K562 (cell line): Measurements from ENCODE around the gene LTBR. TPM values are rescaled to one million over a fixed set of nuclear protein-coding genes. Genes with fewer than 3 reads are reported as not detected.

Source experiments
- ATAC-seq: fragments of 200-7000 bp; cut with Tn5 transposase; 3 replicates; pipeline ENCODE4 v1.9.1; 2020; ENCODE audit warnings: moderate library complexity
- BruUV-seq: library from RNA; stranded (reverse); fragments of 400-500 nt; replicated peaks from 2 replicates; lab custom pipeline; 2021; lab: Mats Ljungman, UMichigan
- CTCF ChIA-PET: fragments of 300-600 bp; formaldehyde crosslinking; extraction: SDS; loops from one replicate; lab custom pipeline; 2021; ENCODE audit warnings: low intra/inter-chr PET ratio; lab: Yijun Ruan, JAX
- POLR2A ChIA-PET: fragments of 300-600, 350-650 bp; sonication (Branson Sonifier 250); formaldehyde crosslinking; extraction: SDS; loops from one replicate; lab custom pipeline; 2021; ENCODE audit warnings: antibody characterized with exemption, inconsistent platforms; lab: Yijun Ruan, JAX
- DNase-seq, 4 experiments: peaks; one replicate each; pipeline versions ENCODE4 v3.0.0 to v3.0.0-alpha.2; 2011 to 2018; ENCODE audit warnings: low spot score in 3 of 4, mixed read lengths in 3 of 4; ENCODE audit errors: extremely low read depth in 1 of 4
- FAIRE-seq: peaks from 2 replicates; lab custom pipeline; 2011; peaks lifted over from hg19 to GRCh38; lab: Jason Lieb, UNC
- H2AFZ ChIP-seq: 2 replicates; pipeline ENCODE4 v1.6.0; 2011; ENCODE audit warnings: low read depth, low read length, control low read depth, inconsistent platforms
- H3K27ac ChIP-seq: fragments of 200-600 bp; 3 replicates; pipeline ENCODE4 v1.8.0; 2011; ENCODE audit warnings: low read depth, mild to moderate bottlenecking, control low read depth, inconsistent platforms, low read length, moderate library complexity, mixed read lengths; ENCODE audit errors: extremely low read depth
- H3K27me3 ChIP-seq, 2 experiments: fragments of 300-600 bp in 1 of 2; 2 replicates in 1 of 2; 3 replicates in 1 of 2; pipeline versions ENCODE4 v1.6.0 to v1.8.0; 2011; ENCODE audit warnings: inconsistent platforms in 2 of 2, low read length in 2 of 2, mild to moderate bottlenecking in 1 of 2, mixed read lengths in 1 of 2, moderate library complexity in 1 of 2; ENCODE audit not compliant: control insufficient read depth in 2 of 2, insufficient read depth in 2 of 2
- H3K36me3 ChIP-seq: fragments of 300-600 bp; 3 replicates; pipeline ENCODE4 v1.8.0; 2011; ENCODE audit warnings: mild to moderate bottlenecking, low read length, inconsistent platforms; ENCODE audit not compliant: control insufficient read depth, insufficient read depth
- H3K4me1 ChIP-seq, 2 experiments: fragments of 200-600 bp in 1 of 2; replicated peaks in 1 of 2; 2 replicates in 1 of 2; 3 replicates in 1 of 2; pipeline versions ENCODE4 v1.5.1 to v1.8.0; 2011; ENCODE audit warnings: inconsistent platforms in 2 of 2, low read length in 2 of 2, mild to moderate bottlenecking in 1 of 2, mixed read lengths in 1 of 2, moderate library complexity in 1 of 2; ENCODE audit not compliant: control insufficient read depth in 2 of 2, insufficient read depth in 2 of 2
- H3K4me2 ChIP-seq: 2 replicates; pipeline ENCODE4 v1.6.1; 2011; ENCODE audit warnings: low read length, control low read depth, inconsistent platforms, mixed read lengths; ENCODE audit not compliant: insufficient read depth
- H3K4me3 ChIP-seq: fragments of 200-600 bp; sonication (generic), shearing (Covaris generic); 2 replicates; pipeline ENCODE4 v1.5.1; 2016; ENCODE audit warnings: control low read depth, inconsistent platforms
- H3K79me2 ChIP-seq: fragments of 200-600 bp; 3 replicates; pipeline ENCODE4 v1.8.0; 2011; ENCODE audit warnings: low read length, inconsistent platforms; ENCODE audit not compliant: control insufficient read depth, insufficient read depth
- H3K9ac ChIP-seq, 2 experiments: 2 replicates each; pipeline versions ENCODE4 v1.6.0 to v1.6.1; 2011; ENCODE audit warnings: low read depth in 2 of 2, low read length in 2 of 2, control low read depth in 1 of 2, inconsistent platforms in 1 of 2, mild to moderate bottlenecking in 1 of 2, mixed read lengths in 1 of 2; ENCODE audit not compliant: insufficient read depth in 1 of 2
- H3K9me1 ChIP-seq: one replicate; pipeline ENCODE4 v1.6.0; 2011; ENCODE audit warnings: inconsistent platforms, mild to moderate bottlenecking, low read length, moderate library complexity; ENCODE audit not compliant: control insufficient read depth, insufficient read depth
- H3K9me3 ChIP-seq: replicated peaks from 2 replicates; pipeline ENCODE4 v1.5.1; 2011; ENCODE audit warnings: low read depth, low read length, inconsistent platforms; ENCODE audit not compliant: control insufficient read depth, insufficient read depth
- H4K20me1 ChIP-seq: replicated peaks from 2 replicates; pipeline ENCODE4 v1.6.1; 2011; ENCODE audit warnings: low read length, inconsistent platforms, mixed read lengths; ENCODE audit not compliant: control insufficient read depth, insufficient read depth
- FOS ChIP-seq: IDR thresholded peaks from 3 replicates; pipeline ENCODE4 v1.6.1; 2011; ENCODE audit not compliant: insufficient read length; ENCODE audit errors: extremely low read depth
- FOSL1 ChIP-seq: fragments of 200-800 bp; sonication (Bioruptor generic); conservative IDR thresholded peaks from 2 replicates; pipeline ENCODE4 v1.6.1; 2016; ENCODE audit warnings: missing genetic modification characterization, missing compliant biosample characterization
- HNRNPL ChIP-seq: fragments of 200-400 bp; formaldehyde crosslinking; IDR thresholded peaks from 2 replicates; pipeline ENCODE4 v1.6.1; 2017; ENCODE audit warnings: low read depth, mild to moderate bottlenecking, low read length
- JUND ChIP-seq, 2 experiments: IDR thresholded peaks; 2 replicates in 1 of 2; 3 replicates in 1 of 2; pipeline ENCODE4 v1.6.1; 2011; ENCODE audit warnings: borderline replicate concordance in 2 of 2, low read depth in 2 of 2, low read length in 2 of 2, improper control_type of control experiment in 1 of 2, missing biosample characterization in 1 of 2, missing genetic modification characterization in 1 of 2, missing genetic modification reagents in 1 of 2
- WGBS: fragments of 100-300 bp; shearing (Covaris generic); methylation state at CpG from one replicate; pipeline ENCODE4 v1.1.6; 2016; ENCODE audit warnings: low coverage, mixed read lengths; ENCODE audit not compliant: insufficient coverage; ENCODE audit errors: missing lambda C conversion rate; 5-methylcytosine and 5-hydroxymethylcytosine counted together
- in situ Hi-C: fragments of 300-500 bp; cut with MboI; formaldehyde crosslinking; loops from 4 replicates; pipeline ENCODE4 v1.15.0; 2018; ENCODE audit warnings: inconsistent platforms, mixed read lengths
- intact Hi-C: fragments of 100-400 bp; cut with micrococcal nuclease; formaldehyde crosslinking; loops from 2 replicates; pipeline ENCODE4 v1.14.2; 2022
- polyA plus RNA-seq, 8 experiments: library from polyadenylated mRNA; depleted of rRNA in 4 of 8; stranded (reverse) in 5 of 8; unstranded in 3 of 8; fragments of >200 nt; fragmentation: Nextera tagmentation in 2 of 8; fragmentation: Illumina TruSeq in 1 of 8; extraction: Ambion mirVana in 2 of 8; extraction: Trizol in 1 of 8; gene quantifications; 2 replicates each; pipeline versions ENCODE4 v1.2.1 to v1.2.3, GENCODE V29; 2011 to 2014; ENCODE audit warnings: inconsistent platforms in 1 of 8, missing spikeins in 1 of 8
- total RNA-seq, 7 experiments: library from RNA; depleted of rRNA in 6 of 7; stranded (reverse); fragments of >200 nt in 6 of 7; fragmentation: Illumina TruSeq in 2 of 7; extraction: Trizol in 2 of 7; gene quantifications; 2 replicates each; pipeline versions ENCODE4 v1.2.1 to v1.2.3, GENCODE V29; 2011 to 2021; ENCODE audit warnings: low replicate concordance in 1 of 7
- TF ChIP-seq, protein P1 (sequence below), 2 experiments: fragments of 450-650 bp in 1 of 2; sonication (generic) in 1 of 2; formaldehyde crosslinking in 1 of 2; IDR thresholded peaks in 1 of 2; conservative IDR thresholded peaks in 1 of 2; 2 replicates each; pipeline versions ENCODE4 v1.6.1 to v1.8.1; 2016 to 2023; ENCODE audit warnings: mild to moderate bottlenecking in 2 of 2, moderate library complexity in 2 of 2, inconsistent platforms in 1 of 2, missing genetic modification reagents in 1 of 2

LTBR gene
- total and polyA plus RNA-seq, 9 of the 15 experiments (the other 6 are each of a cell fraction or from before 2014, with no cell fraction given): 0.96 to 69.0 (median 35.3) TPM

DNA sequence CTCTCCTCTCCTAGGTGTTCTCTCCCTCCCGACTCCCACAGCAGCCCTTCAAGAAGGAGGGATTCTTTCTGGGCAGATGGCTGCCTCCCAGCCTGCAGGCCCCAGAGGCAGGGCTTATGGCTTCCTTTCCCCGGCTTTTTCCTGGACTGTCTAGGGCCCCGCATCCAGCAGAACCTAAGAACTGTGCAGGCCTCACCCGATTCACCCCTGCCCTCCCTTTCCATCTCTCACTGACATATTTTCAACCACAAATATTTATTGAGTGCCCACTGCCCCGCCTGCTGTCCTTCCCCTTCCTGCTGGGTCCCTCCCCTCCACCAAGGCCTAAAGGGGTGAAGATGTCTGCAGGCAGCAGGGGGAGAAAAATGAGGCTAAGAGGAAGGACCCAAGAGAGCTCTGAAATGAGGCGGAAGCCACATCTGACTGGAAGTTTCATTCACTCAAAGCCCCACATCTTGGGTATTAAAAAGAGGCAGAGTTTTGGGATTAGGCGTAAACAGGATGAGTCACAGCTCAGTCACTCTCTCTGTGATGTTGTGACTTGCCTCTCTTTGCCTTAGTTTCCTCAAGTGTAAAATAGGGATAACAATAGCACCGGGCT is 11.5 kb upstream of the LTBR start (continued):
- TF ChIP-seq, protein P1, sequence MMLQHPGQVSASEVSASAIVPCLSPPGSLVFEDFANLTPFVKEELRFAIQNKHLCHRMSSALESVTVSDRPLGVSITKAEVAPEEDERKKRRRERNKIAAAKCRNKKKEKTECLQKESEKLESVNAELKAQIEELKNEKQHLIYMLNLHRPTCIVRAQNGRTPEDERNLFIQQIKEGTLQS (IDR thresholded peaks at IDR 0.05): peak; percentile 63
- TF ChIP-seq, protein P1 (CRISPR knock-in tag; conservative IDR thresholded peaks at IDR 0.05): no peak
- TF ChIP-seq JUND (IDR thresholded peaks at IDR 0.05; ENCODE audit: borderline replicate concordance, low read depth, low read length) (peak; percentile 46; the same call in 1 of the 2 replicates), JUND (tag; IDR thresholded peaks at IDR 0.05; ENCODE audit: borderline replicate concordance, low read depth, low read length) (0 out of 3 replicates have a peak, but pooled peaks have one; percentile 23), FOS (peak; percentile 2)

DNA sequence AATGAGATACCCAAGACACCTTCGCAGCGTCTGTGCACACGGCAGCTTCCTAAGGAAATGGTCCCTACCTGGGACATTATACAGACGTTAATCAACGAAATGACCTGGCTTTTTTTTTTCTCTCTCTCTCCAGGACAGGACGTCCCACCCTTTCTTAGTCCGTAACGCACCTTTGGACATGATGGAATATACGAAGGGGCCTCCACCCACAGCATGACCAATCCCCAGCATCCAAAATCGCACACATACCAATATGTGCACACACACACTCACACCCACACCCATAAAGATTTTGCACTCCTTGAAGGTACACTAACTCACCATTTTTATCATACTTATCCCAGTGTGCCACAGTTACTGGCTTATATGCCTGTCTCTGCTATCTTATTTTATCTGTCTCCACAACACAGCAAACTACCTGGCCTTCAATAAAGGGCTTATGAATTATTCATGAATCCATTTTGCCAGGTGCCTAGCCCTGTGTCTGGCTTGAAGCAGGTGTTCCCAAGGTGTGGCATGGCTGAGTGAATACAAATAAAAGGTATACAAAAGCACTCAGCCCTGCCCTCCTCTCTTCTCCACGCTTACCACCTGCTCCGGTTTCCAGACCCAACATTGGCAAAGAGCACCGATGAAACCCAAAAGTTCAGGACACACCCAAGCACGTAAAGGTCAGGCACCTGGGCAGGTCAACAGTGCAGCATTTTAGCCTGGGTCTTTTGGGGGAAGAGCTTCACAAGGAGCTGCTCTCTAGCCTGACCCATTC is 10.8 kb upstream of the LTBR start:
- POLR2A ChIA-PET: interaction anchor here (0.7 to 2.1 kb wide), 7 partner anchors 10 to 97 kb away, joined by 3 to 15 read pairs (median 3); partner anchors contain the start of genes LTBR and VAMP1
- TF ChIP-seq HNRNPL (no peak), FOSL1 (tag) (peak; percentile 32; the same call in 1 of the 2 replicates)
- H3K9me1 ChIP-seq: peaks cover 4% of the 10 kb centered on the region
- H4K20me1 ChIP-seq: no peaks in the 10 kb centered on the region
- intact Hi-C loops (no loop called here), in situ Hi-C loops (loop anchor here (5.0 kb wide), 1 partner anchor 36 kb away; no protein-coding TSS in a partner anchor)
- peaks cover 38 to 52% of the 10 kb centered on the region in 2 experiments; a peak in 4 of 5 replicates for H3K4me1 ChIP-seq
- no peaks in the 10 kb centered on the region for H3K27me3 ChIP-seq
- no TSS peak for BruUV-seq
- peak overlapping the region; percentile 83 for H2AFZ ChIP-seq
- WGBS: 50% methylated on average over 11 of the region's 14 CpGs
- no peaks in the 10 kb centered on the region for H3K79me2 ChIP-seq
- CTCF ChIA-PET: no interaction called here
- no peaks in the 10 kb centered on the region for H3K9me3 ChIP-seq
- H3K9ac ChIP-seq: peak overlapping the region in 1 of 2 experiments; percentile 14; a peak in 1 of 4 replicates
- DNase-seq (no peak), ATAC-seq (no peak), FAIRE-seq (no peak)
- H3K27ac ChIP-seq: no peak overlapping the region; the same call in 2 of the 3 replicates
- no peak overlapping the region for H3K4me2 ChIP-seq
- no peaks in the 10 kb centered on the region for H3K36me3 ChIP-seq
- no peak overlapping the region for H3K4me3 ChIP-seq
